ENCODE measurements around the gene C4orf54.

The C4orf54 gene

DNA sequence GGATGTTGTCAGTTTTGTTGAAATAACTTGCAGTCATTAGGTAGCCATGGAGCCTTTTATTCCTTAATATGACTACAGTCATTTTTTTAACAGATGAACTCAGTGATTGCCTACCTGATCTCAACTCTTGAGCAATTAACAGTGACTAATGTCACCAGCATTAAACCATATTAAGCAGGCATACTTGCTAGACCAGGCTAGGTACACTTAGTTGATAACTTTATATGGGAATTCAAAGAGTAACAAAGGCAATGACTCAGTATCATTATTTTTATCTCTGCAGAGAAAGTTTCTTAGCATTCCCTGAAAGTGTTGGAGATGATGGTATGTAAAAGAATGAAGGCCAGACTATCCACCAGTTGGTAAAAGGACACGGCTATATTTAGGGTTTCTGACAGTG, at the start of gene C4orf54:
Gene C4orf54, minus strand, starts transcription at position 31 of the 400 bp plus-strand sequence. CDS start 3,180 bp downstream, outside the sequence.
- DNase-seq (ENCODE audit: low read depth) = no peak

- no peak for DNase-seq (ENCODE audit: low read depth)
These were observed 48.3 kb upstream of the C4orf54 start for GRCh38 chr4:99705891-99706290.

DNA sequence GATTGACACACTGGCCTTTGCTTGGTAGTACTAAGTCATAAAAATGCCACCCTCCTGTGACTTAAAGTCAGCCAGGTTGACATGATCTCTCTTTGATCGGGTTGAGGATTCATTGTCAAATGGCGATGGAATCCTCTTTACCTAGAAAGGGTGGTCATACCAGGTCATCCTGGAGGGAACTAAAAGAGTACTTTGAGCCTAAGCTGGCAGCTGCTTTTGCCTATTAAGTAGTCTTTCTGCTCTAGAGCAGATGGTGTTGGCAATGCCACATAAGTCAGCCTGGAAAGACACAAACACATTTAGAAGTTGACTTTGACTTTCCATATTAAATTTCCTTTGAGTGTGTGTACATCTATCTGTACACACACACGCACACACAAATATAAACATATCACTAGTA, 39.2 kb upstream of the C4orf54 start:
- DNase-seq (ENCODE audit: low read depth) = no peak

DNA sequence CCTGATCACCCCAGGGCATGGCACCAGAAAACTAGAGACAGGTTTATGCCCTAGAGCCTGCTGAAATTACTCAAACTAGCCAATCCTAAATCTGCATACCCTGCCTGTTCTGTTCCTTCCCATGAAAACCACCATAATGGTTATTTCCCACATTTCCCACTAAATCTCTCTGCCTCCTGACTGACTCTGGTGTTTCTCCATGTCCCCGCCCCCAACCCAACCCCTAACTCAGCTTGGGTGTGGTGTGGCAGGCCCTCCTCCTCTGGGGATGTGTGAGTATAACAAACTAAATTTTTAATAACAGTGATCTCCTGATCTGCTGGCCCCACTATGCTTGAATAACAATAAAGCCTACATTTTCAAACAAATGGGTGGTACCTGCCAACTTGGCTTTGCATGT, 35.5 kb upstream of the C4orf54 start:
- no peak for DNase-seq (ENCODE audit: low read depth)

- DNase-seq (ENCODE audit: low read depth) = no peak
These were observed 33.4 kb upstream of the C4orf54 start for GRCh38 chr4:99690990-99691389.

DNA sequence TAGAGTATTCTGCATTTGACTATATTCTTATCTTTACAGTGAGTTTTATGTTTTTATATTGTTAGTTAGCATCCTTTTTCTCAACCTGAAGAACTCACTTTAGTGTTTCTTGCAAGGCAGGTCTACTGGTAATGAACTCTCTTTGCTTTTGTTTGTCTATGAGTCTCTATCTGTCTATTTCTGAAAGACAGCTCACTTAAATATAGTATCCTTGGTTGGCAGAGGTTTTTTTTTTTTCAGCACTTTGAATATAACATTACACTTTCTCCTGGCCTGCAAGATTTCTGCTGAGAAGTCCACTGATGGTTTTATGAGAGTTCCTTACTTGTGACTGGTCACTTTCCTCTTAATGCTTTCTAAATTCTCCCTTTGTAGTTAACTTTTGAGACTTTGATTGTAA, 32.8 kb upstream of the C4orf54 start:
- DNase-seq (ENCODE audit: low read depth) = no peak

DNA sequence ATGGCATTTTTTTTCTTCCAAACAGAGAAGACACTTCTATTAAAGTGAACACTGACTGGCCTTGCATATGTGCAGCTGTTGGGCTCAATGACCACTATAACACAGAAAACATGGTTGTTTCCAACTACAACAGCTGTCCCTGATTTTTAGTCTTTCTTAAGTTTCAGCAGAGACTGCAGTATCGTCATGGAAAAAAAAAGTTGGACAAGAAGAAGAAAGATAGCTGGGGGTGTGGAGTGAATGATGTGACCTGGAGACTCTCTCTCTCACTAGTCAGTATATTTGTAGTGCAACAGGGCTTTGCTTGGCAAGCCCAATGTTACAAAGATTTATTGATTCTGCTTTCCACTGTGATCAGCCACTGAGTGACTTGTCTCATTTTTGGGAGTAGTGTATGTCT, 29.5 kb upstream of the C4orf54 start:
- DNase-seq (ENCODE audit: low read depth) = no peak

DNA sequence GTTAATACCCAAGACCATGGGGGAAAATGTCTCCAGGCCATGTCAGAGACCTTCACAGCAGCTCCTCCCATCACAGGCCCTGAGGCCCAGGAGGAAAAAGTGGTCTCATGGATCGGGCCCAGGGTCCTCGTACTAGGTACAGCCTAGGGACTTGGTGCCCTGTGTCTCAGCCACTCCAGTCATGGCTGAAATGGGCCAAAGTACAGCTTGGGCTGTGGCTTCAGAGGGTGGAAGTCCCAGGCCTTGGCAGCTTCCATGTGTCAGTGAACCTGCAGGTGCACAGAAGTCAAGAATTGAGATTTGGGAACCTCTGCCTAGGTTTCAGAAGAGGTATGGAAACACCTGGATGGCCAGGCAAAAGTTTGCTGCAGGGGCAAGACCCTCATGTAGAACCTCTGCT, 27.6 kb upstream of the C4orf54 start:
- no peak for DNase-seq (ENCODE audit: low read depth)

GRCh38 chr4:99683895-99684294, 26.3 kb upstream of the C4orf54 start:
- no peak for DNase-seq (ENCODE audit: low read depth)

- DNase-seq (ENCODE audit: low read depth) = no peak
These were observed 22.3 kb upstream of the C4orf54 start for GRCh38 chr4:99679976-99680375.

- DNase-seq (ENCODE audit: low read depth) = no peak
These were observed 21.6 kb upstream of the C4orf54 start for GRCh38 chr4:99679204-99679603.

- DNase-seq (ENCODE audit: low read depth) = no peak
These were observed 19.5 kb upstream of the C4orf54 start for GRCh38 chr4:99677161-99677560.

DNA sequence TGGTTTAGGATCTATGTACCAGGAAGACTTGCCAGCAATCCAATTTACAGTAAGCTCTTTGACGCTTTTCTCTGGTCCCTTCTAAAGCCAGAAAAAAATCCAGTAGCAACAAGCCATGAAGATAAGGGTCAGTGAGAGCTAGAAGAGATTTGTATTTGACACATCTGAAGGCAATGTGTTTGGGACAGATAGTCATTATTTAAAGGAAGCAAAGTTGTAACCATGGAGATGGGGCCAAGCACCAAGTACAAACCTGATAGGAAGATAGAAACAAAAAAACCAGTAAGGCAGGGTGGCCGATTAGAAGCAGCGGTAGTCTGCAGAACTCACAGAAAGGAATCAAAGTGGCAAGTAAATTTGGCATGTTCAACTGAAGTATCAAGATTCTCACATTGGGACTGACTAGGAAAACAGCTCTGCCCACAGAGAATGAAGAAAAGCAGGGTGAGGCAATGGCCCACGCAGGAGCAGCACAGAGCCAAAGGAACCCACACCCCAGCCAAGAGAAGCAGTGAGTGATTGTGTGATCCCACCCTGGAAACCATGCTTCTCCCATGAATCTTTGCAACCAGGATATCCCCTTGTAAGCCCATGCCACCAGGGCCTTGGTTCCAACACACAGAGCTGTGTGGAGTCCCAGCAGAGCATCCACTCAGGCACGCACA, 12.9 kb upstream of the C4orf54 start:
- DNase-seq (ENCODE audit: low read depth) = no peak

- DNase-seq (ENCODE audit: low read depth) = no peak
These were observed 11.5 kb upstream of the C4orf54 start for GRCh38 chr4:99669084-99669483.

DNA sequence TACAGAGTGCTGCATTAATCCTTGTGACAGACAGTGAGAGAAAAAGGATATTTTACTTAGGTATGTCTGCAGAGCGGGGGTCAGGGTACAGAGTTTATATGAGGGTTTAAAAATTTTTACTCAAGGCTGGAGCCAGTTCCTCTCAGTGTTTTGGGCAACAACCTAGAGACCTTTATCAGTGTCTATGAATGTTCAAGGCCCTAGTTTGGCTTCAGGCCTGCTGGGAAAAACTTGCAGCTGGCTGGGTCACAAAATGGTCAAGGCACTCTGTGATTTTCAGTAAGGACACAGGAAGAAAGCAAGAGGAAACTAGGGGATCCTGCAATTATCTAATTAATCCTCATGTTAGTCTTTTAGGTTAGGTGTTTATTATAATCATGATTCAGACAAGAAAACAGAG, 10.8 kb upstream of the C4orf54 start:
- DNase-seq (ENCODE audit: low read depth) = no peak

GRCh38 chr4:99665983-99666382, 8.4 kb upstream of the C4orf54 start:
- DNase-seq (ENCODE audit: low read depth) = no peak

DNA sequence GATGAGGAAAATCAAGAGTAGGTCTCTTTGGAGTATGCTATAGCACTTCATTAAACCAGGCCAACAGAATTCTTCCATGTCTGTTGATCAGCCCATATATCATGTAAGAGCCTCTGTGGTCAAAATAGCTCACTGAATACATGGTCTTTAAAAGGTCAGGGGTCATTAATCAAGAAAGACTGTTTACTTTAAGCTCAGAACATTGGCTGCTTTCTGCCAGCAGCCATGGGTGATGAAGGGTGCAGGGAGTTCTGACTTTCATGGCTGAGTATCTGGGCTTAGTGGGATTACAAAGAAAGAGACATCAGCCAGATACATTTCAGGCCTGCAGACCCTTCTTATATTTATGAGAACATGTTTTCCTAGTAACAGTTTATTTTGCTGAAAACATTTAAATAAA, 7.1 kb upstream of the C4orf54 start:
- no peak for DNase-seq (ENCODE audit: low read depth)

DNA sequence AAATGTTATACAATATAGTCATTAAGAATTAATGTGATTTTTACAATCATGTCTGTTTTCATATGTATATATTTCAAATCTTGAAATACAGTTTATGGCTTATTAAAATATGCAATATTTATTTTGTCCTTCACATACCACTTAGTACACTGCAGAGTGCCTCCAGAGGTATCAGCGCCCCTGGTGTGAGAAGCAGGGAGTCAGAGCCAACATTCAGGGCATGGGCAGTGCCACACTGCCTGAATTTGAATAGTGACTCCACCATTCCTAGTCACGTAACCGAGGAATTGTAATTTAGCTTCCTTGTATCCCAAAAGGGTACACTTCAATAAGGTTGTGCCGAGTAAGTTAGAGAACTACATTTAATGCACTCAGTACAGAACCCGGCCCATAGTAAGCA, 4.3 kb upstream of the C4orf54 start:
- no peak for DNase-seq (ENCODE audit: low read depth)

- DNase-seq (ENCODE audit: low read depth) = no peak
These were observed 1.0 kb upstream of the C4orf54 start for GRCh38 chr4:99658666-99659065.

DNA sequence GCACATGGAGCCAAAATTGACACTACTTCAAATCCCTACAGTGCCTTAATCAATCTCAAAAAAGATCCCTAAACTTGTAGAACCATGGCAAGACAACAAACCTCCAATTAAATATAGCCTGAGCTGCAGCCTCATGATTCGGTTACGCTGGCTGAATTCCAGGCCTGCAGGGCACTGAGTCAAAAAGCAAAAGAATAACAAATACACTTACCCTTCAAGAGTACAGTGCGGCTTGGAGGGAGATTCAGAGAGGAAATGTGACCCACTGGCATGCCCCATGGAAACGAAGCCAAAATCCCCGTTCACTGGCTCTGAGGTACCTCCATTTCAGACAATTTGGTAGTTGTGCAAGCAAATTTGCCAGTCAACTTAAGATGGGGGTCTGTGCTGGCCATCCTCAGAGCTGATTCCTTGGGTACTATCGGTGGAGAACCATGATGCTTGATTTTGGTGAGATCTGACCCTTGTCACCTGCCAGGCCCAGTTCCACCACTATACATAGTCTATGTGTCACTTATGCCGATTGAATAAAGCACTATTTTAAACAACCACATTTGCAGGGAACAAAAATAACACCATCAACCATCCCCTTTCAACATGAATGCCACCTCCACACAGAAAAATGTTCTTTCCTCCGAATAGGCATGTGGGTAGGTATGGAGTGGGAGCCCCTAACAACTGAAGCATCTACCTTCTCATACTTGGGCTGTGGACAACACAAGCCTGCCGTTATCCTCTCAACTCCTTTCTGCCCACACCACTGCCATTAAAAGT, 2.1 kb downstream of the C4orf54 start:
- no peak for DNase-seq (ENCODE audit: low read depth)

DNA sequence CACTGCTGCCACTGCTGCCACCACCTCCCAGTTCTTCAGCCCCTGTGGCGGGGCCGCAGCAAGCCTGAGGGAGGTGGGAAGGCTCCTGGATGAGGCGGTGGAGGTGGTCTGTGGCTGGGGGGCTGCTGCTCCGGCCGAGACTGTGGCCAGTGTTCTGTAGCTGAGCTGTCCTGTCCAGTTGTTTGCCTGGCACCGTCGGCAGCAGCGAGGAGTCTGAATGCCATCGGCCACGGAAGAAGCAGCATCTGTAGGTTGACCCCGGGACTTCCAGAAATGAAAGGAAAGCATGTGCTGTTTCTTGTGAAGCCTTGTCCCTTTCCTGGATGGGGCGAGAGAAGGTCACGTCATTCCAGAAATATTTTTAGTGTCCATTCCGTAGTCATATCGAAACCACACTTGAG, 3.3 kb downstream of the C4orf54 start:
- no peak for DNase-seq (ENCODE audit: low read depth)

DNA sequence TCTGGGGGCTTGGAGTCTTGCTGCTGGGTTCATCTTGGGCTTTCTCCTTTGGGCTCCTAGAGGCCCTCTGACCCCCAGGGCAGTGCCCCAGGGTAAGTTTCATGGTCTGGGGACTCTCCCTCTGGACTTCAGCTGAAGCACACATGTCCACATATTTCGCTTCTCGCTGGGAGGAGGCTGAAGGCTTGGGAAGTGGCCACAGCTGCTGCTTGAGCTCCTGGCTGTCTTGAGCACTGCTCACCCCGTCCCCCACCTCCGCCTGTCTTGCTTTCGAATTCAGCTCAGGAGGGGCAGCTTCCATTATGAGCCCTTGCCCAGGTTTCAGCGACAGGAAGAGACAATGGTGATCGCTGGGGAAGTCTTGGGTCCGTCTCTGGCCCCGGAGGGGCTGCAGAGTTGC, 3.7 kb downstream of the C4orf54 start:
- no peak for DNase-seq (ENCODE audit: low read depth)

DNA sequence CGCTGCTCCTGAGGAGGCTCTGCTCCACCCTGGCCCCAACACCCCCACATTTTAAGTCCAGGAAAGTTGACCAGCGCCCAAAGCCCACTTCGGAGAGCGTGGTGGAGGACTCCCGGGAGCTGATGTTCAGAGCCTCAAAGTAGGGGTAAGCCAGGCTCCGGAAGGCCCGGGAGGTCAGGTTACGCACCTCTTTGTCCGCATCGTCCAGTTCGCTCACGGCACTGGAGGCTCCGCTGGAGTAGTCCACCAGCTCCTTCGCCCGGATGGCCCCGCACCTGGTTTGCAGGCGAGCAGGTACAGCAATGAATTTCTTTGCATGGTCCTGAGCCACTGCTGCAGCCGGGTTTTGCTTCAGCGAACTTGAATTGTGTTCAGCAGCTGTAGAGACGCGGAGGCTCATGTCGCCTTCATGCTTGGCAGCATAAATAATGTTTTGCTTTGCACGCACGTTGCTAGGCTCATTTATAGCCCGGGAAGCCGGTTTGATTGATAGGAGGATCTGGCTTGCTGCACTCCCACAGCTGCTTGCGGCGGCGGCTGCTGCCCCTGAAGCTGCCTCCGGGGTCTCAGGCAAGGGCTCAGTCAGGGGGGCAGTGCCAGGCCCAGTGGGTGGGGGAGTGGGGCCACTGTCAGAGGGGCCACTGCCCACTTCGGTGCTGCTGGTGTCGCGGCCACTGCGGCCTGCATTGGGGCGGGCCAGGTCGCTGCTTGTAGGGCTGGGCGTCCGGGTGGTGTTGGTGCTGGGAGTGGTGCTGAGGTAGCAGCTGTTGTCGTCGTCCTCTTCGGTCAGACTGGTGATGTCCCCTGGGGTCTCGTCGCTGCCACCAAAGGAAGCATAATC, 4.8 kb downstream of the C4orf54 start:
- DNase-seq (ENCODE audit: low read depth) = no peak
